GM19023 (cell line): ENCODE measurements around the gene WIZ.
A peak's percentile ranks its signal among the peaks of the same experiment; 100 is the strongest.

Experiments used
- ATAC-seq: cut with Tn5 transposase; IDR thresholded peaks from one replicate; pipeline ENCODE4 v1.9.1; 2021; ENCODE audit warnings: mild to moderate bottlenecking, moderate library complexity; ENCODE audit not compliant: unreplicated experiment

WIZ gene

DNA sequence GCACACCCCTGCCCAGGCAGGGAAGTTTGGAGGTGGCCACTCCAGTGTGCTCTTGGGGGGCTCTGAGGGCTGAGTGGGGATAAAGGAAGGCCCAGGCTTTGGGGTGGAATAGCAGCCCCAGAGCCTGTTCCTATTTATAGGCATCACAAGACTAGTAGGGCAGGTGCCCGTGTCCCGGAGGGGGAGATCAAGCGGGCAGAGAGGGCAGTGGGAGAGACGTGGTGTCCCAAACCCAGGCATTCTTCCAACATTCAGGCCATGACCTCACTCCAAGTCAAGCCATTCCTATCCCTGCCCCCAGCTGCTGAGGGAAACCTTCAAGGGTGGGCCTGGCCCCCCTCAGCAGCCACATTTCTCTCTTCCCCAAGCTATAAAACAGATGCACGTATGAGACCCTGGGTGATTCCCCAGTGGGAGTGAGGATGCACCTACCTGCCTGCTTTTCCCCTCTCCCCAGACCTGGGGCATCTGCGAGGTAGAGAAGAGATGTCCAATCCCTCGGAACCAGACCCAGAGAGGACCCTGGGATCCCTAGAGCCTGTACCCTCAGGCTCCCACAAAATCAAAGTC is 3.9 kb downstream of the WIZ start:
- ATAC-seq: no peak

- ATAC-seq: no peak
Measured at GRCh38 chr19:15445227-15445605, 4.5 kb downstream of the WIZ start.

DNA sequence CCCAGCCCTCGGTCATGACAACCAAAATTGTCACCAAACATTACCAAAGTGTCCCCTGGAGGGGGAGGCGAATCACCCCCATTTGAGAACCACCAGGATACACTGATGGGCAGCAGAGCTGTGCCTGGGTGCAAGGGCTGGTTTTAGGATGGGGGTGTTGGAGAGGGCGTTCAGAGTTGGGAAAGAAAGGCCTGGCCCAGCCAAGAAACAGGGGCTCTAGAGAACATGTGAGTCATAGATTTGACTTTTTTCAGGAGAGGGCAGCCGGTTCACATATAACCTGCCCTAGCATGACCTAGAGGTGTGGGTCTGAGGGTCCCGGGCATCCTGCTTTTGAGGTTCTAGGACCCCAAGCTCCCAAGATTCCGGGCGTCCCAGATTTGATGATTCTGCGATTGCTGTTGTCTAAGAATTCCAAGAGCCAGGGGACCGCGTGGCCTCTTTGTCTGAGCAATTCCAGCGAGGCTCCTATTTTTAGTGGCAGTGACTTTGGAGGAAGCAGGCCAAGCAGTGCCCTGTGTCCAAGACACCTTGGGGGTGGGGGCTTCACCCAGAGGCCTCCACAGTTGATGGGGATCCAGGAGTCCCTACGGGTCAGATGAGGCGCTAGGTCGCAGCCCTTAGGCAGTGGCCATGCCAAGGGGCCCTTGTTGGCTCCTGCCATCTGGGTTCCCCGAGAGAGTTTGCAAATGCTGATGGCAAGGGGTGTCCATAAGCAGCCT is 5.1 kb downstream of the WIZ start:
- ATAC-seq: no peak

- no peak for ATAC-seq
Measured at GRCh38 chr19:15443838-15444237, 5.9 kb downstream of the WIZ start.

GRCh38 chr19:15443325-15443724 is 6.4 kb downstream of the WIZ start:
- ATAC-seq: no peak

DNA sequence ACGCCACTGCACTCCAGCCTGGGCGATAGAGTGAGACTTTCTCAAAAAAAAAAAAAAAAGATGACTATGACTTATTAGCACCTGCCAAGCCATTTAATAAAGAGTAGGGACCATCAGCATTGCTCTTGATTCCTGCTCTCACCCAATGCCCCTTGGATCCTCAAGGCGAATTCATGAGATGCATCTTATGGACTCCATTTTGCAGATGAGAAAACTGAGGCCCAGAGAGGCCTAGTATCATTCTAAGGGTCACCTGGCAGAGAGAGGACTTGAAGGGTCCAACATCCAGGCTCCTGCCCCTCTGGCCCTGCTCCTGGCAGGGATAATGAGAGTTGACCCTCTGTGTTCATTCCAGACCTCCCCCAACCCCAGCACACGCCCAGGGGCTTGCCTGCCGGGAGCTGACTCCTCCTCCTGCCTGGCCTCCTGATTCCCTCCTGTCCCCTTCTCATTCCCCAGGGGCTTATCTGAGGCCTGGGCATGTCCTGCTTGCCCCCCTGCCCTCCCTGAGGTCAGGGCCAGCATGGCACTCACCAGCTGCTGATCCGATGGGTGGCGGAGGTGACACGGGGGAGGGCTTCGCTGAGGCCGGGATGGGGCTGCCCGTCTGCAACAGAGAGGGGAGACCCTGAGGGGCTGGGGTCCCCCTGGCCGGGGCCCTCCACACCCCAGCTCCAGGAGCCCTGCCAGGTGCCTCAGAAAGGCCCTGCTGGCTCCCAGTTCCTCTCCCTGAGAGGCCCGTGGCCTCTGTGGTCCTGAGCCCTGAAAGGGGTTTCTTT is 7.4 kb downstream of the WIZ start:
- ATAC-seq: no peak

DNA sequence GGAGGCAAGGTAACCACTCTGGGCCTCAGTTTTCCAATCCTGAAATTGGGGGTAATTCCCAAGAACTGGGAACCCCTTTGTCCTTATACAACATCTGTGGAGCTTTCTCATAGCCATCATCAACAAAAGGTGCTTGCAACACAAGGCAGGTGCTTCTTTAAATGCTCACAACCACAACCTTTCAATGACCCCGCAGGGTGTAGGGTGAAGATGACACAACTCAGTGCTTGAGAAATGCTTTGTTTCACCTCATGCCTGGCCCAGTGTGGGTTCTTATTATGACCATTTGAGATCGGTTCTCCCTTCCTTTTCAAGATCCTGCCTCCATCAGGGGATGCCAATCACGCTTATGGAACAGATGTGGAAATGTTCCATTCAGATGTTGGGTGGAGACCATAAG is 8.4 kb downstream of the WIZ start:
- ATAC-seq: no peak

DNA sequence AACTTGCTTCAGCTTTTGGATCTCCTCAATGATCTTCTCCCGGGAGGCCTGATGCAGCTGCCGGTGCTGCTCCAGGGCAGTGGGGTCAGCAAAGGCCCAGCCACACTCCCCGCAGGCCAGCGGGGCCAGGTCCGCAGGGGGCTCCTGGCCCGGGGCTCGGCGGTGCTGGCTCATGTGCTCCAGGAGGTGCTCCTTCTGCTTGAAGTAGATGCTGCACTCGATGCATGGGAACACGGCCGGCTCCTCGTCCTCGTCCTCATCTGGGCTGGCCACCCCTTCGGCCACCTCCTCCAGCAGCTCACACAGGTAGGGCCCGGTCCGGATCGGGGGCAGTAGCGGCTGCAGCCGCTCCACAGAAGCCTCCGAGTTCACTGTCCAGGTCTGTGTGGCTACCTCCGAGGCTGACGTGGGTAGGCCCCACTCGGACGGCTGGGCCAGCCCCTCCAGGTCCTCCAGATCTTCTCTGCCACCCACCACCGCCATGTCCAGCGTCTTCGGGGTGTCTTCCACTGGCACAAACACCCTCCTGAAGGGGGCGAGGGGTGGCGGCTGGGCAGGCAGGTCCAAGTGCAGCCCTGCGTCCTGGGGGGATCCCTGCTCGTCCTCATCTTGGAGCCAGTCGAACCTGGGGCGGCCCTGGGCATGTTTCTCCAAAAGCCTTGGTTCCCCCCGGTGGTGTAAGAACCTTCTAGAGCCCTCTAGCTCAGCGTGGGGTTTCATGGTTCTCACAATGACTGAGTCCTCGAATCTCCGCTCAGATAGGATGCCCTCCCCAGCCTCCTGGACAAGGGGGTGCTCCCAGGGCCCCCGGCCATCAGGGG is 9.7 kb downstream of the WIZ start:
- no peak for ATAC-seq

- no peak for ATAC-seq
Measured at GRCh38 chr19:15439078-15439799, 10.5 kb downstream of the WIZ start.

DNA sequence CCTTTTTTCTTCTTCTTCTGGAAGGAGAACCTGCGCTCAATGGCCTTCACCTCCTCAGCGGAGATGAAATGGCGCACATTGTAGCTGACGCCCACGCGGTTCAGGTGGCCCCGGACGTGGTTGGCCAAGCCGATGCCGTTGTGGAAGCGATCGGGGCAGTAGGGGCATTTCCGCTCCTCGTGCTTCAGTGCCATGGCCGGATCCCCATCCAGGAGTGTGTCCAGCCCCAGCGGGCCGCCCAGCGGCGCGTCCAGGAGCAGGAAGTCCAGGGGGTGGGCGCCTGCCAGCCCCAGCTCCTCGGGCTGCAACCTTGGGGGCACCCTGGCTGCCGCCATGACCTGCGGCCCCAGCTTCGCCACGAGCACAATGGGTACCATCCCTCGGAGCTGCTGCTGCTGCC is 11.2 kb downstream of the WIZ start:
- no peak for ATAC-seq

GRCh38 chr19:15438124-15438496 is 11.6 kb downstream of the WIZ start:
- no peak for ATAC-seq

DNA sequence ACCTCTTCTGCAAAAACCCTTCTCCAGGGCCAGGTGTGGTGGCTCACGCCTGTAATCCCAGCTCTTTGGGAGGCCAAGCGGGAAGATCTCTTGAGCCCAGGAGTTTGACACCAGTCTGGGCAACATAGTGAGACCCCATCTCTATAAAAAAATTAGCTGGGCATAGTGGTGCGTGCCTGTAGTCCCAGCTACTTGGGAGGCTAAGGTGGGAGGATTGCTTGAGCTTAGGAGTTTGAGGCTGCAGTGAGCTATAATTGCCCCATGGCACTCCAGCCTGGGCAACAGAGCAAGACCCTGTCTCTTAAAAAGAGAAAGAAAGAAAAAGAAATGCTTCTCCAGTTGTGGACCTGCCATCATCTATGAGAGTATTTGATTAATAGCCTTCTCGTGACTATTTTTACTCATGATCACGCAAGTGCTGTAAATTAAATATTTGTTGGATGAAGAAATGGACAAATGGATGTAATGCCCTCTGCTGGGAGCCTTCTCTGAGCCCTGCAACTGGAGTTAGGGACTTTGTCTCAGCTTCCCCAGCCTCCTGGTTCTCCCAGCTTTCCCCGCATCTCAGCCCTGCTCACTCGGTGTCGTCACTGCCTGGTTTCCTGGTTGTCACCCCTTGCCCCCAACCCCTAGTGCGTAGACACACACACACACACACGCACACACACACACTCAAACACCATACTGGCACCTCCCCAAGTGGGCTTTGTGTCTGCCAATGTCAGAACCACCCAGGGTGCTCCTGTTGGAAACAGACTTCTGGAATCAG is 12.2 kb downstream of the WIZ start:
- ATAC-seq: no peak

GRCh38 chr19:15436826-15437110 is 13.0 kb downstream of the WIZ start:
- ATAC-seq: no peak

DNA sequence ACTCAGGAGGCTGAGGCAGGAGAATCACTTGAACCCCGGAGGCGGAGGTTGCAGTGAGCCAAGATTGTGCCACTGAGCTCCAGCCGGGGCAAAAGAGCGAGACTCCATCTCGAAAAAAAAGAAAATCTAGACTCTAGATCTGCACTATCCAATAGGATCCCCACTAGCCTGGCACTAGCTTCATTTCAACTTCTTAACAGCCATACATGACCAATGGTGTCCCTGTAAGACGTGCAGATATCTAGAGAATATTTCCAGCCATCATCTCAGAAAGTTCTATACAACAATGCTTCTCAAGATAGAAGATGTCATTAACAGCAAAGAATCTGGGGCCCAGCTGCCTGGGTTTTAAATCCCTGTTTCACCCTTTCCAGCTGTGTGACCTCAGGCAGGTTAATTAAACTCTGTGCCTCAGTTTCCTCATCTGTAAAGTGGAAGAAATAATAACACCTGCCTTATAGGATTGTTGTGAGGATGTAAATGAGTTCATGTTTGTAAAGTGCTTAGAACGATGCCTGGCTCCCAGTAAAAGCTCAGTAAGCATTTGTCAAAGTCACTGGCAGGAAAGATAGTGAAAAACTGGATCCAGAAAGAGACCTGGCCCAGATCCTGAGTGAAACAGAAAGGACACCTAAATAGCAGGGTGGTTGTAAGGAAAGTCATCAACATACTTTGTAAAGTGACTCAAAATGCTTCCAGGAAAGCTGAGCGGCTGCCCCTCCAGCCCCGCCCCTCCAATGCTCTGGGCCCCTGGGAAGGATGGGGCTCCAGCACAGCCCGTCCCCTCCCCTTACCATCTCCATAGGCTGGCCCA is 13.5 kb downstream of the WIZ start:
- no peak for ATAC-seq

DNA sequence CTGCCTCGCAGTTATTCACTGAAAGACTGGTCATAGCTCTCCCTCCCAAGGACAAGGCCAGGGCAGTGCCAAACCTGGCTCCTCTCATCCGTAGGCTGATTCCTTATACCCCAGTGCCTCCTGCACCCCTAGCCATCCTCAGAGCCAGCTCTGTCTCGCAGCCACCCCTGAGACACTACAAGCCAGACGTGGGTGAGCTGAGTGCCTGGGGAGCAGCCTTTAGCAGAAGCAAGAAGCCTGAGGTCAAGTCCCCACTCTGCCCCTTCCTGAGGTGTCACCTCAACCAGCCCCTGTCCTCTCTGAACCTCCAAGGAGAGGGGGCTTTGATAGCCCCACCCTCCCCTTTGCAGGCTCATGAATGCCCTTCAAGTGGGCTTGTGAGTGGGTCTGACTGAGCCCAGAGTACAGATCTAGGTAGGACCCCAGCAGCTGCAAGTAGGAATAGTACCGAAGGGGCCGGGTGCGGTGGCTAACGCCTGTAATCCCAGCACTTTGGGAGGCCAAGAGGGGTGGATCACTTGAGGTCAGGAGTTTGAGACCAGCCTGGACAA is 16.2 kb downstream of the WIZ start:
- no peak for ATAC-seq

DNA sequence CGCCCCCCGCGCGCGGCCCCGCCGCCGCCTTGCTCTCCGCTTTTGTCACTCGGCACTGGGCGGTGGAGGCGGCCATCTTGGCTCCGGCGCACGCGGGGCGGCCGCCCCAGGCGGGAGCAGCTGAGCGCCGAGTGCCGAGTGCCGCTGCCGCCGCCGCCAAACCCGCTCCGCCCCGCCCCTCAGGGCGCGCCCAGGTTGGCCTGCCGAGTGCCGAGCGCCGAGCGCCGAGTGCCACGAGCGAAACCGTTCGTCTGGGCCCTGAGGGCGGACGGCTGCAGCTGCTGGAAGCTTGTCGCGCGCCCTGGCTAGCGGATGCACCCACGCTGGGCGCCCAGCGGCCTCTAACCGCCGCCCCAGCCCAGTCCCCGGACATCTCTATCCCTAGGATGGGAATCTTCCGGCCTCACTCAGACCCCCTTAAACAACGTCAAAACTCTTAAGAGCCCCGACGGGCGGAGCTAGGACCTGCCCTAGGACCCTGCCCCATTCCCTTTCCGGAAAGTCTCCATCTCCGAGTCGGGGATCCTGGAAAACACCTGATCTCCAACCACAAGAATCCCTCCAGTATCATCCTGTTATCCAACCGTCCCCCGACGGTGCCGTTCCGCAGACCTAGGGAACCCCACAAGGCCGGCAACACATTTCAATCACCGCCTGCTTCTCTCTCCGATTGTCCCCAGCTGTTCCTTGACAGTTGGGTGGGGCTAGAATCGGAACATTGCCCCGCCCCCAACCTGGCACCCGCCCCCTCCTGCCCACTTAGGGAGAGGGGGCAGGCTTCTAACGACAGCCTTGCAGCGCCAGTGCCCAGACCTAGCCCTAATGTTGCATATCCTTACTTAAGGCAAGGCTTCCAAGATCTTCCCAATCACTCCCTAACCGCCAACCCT is 16.9 kb downstream of the WIZ start:
- ATAC-seq: peak; percentile 70

DNA sequence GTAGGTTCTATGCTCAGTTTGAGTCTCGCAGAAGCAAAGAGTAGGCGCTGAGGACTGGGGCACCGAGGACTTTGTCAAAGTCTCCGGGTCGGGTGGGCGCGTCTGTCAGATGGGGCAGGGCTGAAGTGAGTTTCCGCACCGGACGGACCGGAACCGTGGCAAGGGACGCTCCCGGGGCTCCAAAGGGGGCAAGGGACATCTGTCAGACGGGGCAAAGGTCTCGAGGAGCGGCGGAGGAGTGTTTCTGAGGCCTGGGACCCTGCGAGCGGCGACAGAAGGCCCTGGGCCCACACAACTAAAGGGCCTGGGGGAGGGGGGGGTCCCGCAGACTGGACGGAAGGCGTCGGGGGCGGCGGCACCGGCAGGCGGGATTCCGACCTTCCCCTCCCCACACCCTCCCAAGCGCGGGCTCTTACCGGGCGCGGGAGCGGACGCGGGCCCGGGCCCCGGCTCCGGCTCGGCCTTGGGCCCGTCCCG is 17.7 kb downstream of the WIZ start:
- no peak for ATAC-seq

DNA sequence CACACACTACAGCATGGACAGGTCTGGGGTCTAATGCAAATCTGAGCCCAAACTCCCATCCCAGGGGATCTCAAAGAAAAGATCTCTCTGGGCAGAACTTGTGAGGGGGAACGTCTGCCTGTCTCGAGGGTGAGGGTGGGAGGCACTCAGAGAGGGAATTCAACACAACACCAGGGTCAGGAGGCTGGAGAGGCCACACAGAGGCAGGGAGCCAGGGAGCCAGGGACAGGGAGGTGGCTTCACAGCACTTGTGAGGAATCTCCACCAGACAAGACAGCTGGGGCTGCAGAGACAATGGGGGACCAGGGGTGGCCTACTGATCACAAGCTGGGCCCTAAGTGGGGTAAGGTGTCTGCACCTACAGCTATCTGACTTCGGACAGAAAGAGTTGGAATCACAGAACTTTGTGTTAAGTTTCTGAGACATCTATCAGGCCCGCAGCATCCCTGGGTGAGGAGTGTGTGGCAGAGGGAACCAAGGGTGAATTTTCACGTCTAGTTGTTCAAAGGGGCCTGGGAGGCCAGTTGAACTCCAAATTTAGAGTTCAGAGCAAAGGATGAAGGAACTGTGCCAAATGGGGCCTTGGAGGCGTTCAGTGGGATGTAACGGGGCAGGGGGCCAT is 18.2 kb downstream of the WIZ start:
- no peak for ATAC-seq
